GM12801 (cell line): ENCODE data around the gene COL4A5.

Source experiments
- TF ChIP-seq, protein P1 (sequence below): IDR thresholded peaks from one replicate; pipeline ENCODE4 v1.5.1; 2011; ENCODE audit warnings: control low read depth; ENCODE audit not compliant: insufficient read length; ENCODE audit errors: extremely low read depth

The COL4A5 gene

GRCh38 chrX:108438110-108438623 is 1.5 kb upstream of the COL4A5 start, which contains the start of gene COL4A6:
Gene COL4A6, minus strand, starts transcription at chrX:108438422. Its CDS starts 226 bp downstream, at chrX:108438196.
- TF ChIP-seq, protein P1, sequence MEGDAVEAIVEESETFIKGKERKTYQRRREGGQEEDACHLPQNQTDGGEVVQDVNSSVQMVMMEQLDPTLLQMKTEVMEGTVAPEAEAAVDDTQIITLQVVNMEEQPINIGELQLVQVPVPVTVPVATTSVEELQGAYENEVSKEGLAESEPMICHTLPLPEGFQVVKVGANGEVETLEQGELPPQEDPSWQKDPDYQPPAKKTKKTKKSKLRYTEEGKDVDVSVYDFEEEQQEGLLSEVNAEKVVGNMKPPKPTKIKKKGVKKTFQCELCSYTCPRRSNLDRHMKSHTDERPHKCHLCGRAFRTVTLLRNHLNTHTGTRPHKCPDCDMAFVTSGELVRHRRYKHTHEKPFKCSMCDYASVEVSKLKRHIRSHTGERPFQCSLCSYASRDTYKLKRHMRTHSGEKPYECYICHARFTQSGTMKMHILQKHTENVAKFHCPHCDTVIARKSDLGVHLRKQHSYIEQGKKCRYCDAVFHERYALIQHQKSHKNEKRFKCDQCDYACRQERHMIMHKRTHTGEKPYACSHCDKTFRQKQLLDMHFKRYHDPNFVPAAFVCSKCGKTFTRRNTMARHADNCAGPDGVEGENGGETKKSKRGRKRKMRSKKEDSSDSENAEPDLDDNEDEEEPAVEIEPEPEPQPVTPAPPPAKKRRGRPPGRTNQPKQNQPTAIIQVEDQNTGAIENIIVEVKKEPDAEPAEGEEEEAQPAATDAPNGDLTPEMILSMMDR: no peak

DNA sequence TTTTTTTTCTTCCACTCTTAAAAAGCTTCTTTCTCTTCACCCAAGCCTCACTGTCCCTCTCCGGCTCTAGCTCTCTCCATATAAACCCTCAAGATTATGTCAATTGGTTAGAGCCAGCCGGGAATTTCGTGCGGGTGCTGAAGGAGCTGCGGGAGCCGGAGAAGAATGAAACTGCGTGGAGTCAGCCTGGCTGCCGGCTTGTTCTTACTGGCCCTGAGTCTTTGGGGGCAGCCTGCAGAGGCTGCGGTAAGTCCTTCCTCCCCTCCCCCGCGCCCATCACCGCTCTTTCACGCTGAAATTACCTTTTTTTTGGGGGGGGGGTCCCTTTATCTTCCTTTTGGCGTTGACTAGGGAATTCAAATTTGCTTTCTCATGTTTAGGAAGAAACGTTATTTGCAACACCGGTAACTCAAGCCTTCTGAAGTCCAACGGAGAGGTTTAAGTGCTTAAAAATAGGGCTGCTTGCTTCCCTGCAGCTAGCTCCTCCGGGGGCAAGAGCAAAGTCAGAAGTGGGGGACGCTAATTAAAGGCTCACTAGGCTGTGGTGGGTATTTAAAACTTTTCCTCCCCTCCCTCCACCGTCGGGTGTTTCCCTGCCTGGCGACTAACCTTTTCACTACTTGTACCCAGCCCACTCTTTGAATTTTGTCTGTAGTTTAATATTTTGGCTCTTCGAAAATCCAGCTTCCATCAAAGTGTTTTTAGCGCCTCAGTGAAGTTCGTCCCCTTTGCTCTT is 491 bp downstream of the COL4A5 start:
- TF ChIP-seq, protein P1: no peak

DNA sequence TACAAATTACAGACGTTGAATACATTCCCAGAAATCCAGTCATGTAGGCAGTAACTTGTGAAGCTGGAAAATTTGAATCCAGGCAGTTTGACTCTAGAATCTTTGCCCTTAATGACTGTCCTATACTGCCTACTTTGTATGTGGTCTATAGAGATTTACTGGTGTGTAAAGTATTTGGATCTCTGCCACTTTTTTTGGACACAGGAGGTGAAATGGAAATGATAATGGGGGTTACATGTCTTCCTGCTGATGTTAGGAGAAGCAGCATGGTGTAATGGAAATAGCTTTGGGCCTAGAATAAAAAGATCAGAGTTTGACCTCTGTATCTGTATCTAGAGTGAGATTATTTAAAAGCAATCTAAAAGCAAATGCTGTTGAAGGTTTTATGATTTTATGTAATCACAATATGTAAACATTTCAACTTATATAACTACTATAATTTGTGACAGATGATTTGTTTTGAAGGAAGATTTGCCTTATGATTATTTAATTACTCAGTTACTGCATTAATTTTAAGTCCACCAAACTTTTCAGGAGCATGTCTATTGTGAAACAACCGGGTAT is 3.3 kb downstream of the COL4A5 start:
- TF ChIP-seq, protein P1: no peak

- TF ChIP-seq, protein P1: no peak
Measured at GRCh38 chrX:108447303-108447702, 7.7 kb downstream of the COL4A5 start.

DNA sequence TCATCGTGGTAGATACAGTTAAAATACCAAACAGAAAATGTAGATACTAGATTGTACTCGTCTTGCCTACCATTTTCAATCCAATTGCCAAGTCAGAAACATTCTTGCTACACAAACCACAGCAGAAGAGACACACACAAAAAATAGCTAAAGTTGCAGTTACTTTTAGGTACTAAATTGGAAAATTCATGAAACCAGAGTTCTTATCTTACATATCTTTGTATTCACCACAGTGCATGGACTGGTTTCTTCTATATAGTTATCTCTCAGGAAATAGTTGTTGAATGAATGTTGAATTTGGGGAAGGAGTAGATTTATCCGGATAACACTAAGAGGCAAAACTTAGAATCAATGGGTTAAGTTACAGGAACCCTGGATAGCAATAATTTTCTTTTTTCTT is 14.2 kb downstream of the COL4A5 start:
- TF ChIP-seq, protein P1: no peak

GRCh38 chrX:108456971-108457477 is 17.4 kb downstream of the COL4A5 start:
- TF ChIP-seq, protein P1: no peak

DNA sequence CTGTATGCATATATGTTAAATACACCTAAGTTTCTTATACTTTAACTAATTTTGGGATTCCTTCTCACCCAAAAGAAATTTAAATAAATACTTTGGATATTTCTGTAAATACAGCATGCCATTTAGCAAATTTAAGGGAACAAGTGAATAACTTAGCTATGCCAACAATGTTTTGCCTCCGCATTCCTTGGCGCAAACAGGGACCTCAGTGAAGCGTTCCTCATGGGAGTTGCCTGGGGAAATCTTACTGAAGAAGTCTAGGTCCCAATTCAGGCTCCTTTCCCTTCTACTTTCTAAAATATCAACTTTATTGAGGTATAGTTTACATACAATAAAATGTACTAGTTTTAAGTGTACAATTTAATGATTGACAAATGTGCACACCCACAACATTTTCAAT is 25.0 kb downstream of the COL4A5 start:
- TF ChIP-seq, protein P1: no peak
